Fibroblast of skin of left biceps (primary cell): ENCODE measurements around the gene PRKX.
"Not testable (repeated sequence)": the region's sequence is repeated elsewhere in the genome, so short reads cannot be mapped to it uniquely, and the experiment has no call there.

Experiments
- DNase-seq, 2 experiments: peaks; one replicate each; pipeline ENCODE4 v3.0.0-alpha.2; 2013; ENCODE audit warnings: low read depth in 2 of 2

Gene PRKX

GRCh38 chrX:3653111-3653510 lies 60.3 kb downstream of the PRKX start:
- no peak for DNase-seq

GRCh38 chrX:3651277-3651676 lies 62.2 kb downstream of the PRKX start:
- no peak for DNase-seq

DNA sequence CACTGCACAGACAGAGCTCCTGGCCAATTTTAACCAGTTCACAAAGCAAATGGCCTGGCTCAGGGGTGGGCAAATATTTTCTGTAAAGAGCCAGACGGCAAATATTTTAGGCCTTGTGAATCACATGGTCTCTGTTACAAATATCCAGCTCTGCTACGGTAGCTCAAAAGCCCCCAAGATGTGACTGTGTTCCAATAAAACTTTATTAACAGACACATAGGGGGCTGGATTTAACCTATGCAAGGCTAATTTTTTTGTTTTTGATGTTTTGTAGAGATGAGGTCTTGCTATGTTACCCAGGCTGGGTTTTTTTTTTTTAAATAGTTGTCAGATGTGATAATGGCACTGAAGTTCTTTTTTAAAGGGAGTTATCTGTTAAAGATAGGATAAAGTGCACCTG lies 65.4 kb downstream of the PRKX start:
- DNase-seq, result no peak

GRCh38 chrX:3639858-3640631 lies 73.4 kb downstream of the PRKX start:
- not testable (repeated sequence) for DNase-seq

- no peak for DNase-seq
Measured at GRCh38 chrX:3639236-3639635, 74.2 kb downstream of the PRKX start.

GRCh38 chrX:3638280-3638873 lies 75.1 kb downstream of the PRKX start:
- no peak for DNase-seq

DNA sequence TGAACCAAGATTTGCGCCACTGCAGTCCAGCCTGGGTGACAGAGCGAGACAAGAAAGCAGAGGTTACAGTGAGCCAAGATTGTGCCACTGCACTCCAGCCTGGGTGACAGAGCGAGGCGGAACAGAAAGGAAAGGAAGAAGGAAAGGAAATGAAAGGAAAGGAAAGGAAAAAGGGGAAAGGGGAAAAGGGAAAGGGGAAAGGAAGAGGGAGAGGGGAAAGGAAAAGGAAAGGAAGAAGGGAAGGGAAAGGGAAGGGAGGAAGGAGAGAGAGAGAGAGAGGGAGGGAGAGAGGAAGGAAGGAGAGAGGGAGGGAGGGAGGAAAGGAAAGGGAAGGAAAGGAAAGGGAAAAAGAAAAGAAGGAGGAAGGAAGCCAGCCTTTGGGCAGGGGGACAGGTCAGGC lies 76.6 kb downstream of the PRKX start:
- DNase-seq, result no peak

GRCh38 chrX:3631196-3631595 lies 82.3 kb downstream of the PRKX start:
- DNase-seq, result no peak

GRCh38 chrX:3627594-3627993 lies 85.9 kb downstream of the PRKX start:
- no peak for DNase-seq

DNA sequence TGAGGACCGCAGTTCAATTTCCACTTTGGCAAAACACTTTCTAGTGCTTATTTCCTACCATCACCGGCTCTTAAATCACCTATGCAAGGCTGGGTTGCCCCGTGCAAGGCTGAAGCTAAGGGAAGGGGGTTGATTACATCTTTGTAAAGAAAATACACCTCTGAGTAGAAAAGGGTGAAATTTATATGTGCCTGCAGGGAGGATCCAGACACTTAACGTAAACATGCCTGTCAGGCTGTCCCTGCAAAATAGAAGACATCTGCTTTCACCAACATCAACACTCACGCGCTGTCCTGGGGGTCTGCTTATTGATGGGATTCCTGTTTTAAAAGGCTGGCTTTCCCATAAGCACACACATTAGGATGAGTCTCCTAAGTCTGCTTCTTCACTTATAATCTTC lies 92.0 kb downstream of the PRKX start:
- no peak for DNase-seq

DNA sequence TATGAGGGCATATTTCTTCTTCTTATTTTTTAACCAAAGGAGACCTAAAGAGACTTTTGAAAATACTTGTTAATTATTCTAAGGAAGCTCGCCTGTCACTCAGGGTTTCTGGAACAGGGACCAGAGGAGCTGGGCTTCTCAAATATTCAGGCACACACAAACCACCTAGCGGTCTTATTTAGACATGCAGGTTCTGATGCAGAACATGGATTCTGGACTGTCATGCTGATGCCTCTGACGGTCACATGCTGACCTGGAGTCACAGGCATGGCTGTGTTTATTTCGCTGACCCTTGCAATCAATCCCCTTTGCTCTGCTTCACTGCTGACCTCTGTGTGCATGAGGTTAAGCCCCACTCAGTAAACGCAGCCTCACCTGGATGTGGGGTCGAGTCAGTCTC lies 101.7 kb downstream of the PRKX start:
- DNase-seq, result not testable (repeated sequence)

DNA sequence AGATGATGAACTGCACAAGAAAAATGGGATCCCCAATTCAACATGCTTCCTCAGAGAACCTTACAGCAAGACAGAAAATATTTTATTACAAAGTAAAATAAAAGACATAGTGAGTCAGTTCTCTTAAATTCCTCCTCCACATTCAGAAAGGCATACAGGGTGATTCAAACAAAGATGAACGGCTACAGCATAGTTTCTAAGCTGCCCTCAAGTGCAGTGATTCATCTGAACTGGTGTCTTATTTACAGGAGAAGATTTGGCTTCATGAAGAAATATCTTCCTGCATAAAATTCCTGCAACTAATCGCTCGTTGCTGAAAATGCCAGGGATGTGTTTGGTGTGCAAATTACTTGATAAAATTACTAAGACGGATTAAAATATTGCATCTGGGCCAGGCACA lies 103.6 kb downstream of the PRKX start:
- peak; percentile 54 to 67 for DNase-seq

DNA sequence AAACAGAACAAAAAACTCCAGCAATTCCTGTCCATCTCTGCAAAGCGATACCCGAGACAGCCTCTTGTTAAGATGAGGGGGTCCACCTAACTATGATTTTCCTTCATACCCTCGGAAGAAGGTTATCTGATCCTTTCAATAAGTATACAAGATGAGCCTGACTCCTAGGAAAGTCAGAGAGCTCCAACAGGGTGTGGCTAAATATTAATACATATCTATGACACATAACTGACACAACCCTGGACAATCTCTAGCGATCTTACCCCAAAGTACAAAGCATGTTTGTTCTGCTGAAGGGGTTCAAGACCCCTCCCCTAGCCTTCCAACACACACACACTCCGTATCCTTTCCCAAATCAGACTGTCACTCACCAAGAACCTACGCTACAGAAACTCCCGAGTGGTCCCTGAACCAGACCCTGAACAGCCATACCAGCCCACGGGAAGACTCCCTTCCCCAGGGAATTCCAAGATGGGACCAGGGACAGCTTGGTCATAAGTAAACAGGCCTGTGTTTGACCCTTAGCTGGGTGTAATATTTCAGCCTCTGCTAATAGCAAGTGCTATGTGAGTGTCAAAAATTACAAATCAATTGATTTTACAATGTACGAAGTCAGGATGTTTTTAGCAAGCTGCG lies 110.3 kb downstream of the PRKX start:
- DNase-seq, result no peak

GRCh38 chrX:3599802-3600430 lies 113.5 kb downstream of the PRKX start:
- DNase-seq, result peak in 1 of 2 experiments; percentile 18

- no peak for DNase-seq
Measured at GRCh38 chrX:3598709-3599108, 114.7 kb downstream of the PRKX start.

DNA sequence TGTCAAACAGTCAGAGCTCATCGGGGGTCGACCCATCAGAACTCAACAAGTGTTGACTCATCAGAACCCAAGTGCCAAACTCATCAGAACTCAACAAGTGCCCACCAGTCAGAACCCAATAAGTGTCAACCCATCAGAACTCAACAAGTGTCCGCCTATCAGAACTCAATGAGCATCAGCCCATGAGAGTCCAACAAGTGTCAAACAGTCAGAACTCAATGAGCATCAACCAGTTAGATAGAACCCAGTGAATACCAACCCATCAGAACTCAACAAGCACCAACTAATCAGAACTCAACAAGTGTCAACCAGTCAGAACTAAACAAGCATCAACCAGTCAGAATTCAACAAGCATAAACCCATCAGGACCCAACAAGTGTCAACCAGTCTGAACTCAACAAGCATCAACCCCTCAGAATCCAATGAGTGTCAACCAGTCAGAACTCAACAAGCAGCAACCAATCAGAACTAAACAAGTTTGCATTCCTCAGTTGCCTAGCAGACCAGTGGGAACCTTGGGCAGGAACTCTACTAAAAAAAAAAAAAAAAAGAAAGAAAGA lies 115.3 kb downstream of the PRKX start:
- no peak for DNase-seq

DNA sequence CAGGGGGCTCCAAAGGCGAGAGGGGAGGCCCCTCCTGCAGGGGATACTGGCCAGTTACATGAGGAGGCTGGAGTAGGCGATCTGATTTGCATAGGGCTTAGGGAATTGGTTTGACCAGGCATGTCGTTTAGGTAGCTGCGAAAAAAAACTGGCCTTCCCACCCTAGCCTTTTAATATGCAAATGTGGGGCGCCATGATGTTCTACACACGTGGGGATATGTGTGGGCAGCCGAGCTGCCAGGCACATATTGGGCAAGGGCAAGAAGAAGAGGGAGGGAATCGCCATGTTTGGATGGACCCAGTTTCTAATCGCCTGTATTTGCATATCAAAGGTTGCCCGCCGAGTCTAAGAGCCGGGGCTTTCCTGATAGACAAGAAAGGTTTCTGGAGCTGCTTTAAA lies 121.3 kb downstream of the PRKX start:
- no peak for DNase-seq

DNA sequence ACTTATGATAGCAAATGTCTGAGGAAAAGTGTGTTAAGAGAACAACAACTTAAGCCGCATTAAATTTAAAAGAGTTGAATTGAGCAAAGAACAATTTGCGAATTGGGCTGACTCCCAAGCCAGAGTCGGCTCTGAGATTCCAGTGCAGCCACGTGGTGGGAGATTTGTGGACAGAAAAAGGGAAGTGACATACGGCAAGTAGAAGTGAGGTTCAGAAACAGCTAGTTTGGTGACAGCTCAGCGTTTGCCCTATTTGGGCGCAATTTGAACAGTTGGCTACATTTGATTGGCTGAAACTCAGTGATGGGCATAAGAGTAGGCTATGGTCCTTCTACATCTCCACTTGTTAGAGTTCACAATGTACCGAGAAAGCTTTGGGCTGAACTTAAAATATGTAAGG lies 124.0 kb downstream of the PRKX start:
- no peak for DNase-seq

- DNase-seq, result no peak
Measured at GRCh38 chrX:3585719-3586118, 127.7 kb downstream of the PRKX start.

- no peak for DNase-seq
Measured at GRCh38 chrX:3584415-3584996, 128.9 kb downstream of the PRKX start.

DNA sequence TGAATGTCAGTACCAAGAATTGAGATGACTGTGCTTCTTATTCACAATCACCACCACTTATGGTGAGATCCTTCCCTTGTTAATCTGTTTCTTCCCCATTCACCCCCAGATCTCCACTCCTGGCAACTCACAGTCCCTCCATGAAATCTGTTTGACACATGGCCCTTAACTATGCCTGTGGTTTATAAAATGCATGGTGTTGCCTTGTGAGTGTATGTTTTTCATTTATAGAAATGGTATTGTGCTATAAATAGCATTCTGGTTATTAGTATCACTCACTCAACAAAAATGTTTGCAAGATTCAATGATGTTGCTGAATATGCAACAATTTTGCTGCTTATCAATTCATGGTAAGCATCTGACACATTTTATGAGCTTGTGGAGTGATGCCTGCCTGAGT lies 131.0 kb downstream of the PRKX start:
- peak; percentile 69 to 79 for DNase-seq

DNA sequence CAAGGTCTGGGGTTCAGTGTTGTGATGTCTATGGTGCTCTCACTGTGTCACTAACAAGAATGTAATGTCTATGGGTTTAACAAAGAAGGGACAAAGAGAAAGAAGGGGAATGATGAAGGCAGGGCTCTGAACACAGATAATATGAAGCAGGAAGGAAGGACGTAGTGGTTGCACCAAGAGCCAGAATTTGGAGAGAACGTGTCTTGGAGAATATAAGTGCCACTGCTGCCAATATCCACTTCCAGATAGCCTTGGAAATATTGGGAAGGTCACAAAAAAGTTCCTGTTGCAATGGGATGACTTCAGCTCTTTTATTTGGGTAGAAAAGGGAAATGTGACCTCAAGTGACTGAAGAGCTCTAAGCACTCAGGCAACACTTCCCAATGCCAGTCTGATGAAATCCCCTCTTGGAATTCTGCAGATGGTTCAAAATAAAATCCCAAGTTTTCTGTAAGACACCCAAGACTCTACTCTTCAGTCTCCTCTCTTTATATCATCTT lies 131.8 kb downstream of the PRKX start:
- DNase-seq, result no peak
